Prostate gland (tissue), 2 donors: ENCODE measurements around the gene LGMN. TPM values are rescaled to one million over a fixed set of nuclear protein-coding genes. Genes with fewer than 3 reads are reported as not detected.
"Not testable (repeated sequence)": the region's sequence is repeated elsewhere in the genome, so short reads cannot be mapped to it uniquely, and the experiment has no call there.

Experiments
- DNase-seq: peaks from one replicate; pipeline ENCODE4 v3.0.0-alpha.2; 2019; ENCODE audit warnings: low spot score
- H3K27ac ChIP-seq, 2 donors: fragments of 200-600 bp; sonication (generic); 2 replicates each; pipeline ENCODE4 v1.5.1; 2017 to 2019
- H3K27me3 ChIP-seq: fragments of 200-600 bp; sonication (generic); replicated peaks from 2 replicates; pipeline ENCODE4 v1.5.1; 2019; ENCODE audit not compliant: insufficient read depth
- H3K36me3 ChIP-seq, 2 donors: fragments of 200-600 bp; sonication (generic); 1 replicate in 1 of 2; 2 replicates in 1 of 2; pipeline versions ENCODE4 v1.5.1 to v1.8.1; 2017 to 2019
- H3K4me1 ChIP-seq: fragments of 200-600 bp; sonication (generic); replicated peaks from 2 replicates; pipeline ENCODE4 v1.5.1; 2019
- H3K4me3 ChIP-seq, 2 donors: fragments of 200-600 bp; sonication (generic); 2 replicates each; pipeline ENCODE4 v1.5.1; 2017 to 2019
- H3K9me3 ChIP-seq: fragments of 200-600 bp; sonication (generic); 2 replicates; pipeline ENCODE4 v1.5.1; 2017
- POLR2A ChIP-seq: fragments of 450-650 bp; IDR thresholded peaks from one replicate; pipeline ENCODE4 v1.6.1; 2016; ENCODE audit warnings: antibody characterized with exemption, mild to moderate bottlenecking
- POLR2AphosphoS5 ChIP-seq: sonication (generic); formaldehyde crosslinking; IDR thresholded peaks from one replicate; pipeline ENCODE4 v1.6.1; 2017; ENCODE audit warnings: antibody characterized with exemption
- WGBS: methylation state at CpG from one replicate; pipeline ENCODE4 v1.1.5; 2018; 5-methylcytosine and 5-hydroxymethylcytosine counted together
- intact Hi-C: fragments of 100-400 bp; cut with DNase I; formaldehyde crosslinking; loops from one replicate; pipeline ENCODE4 v1.14.2; 2022
- total RNA-seq, 2 donors: library from RNA; depleted of rRNA; stranded (reverse); fragments of >200 nt; gene quantifications; one replicate each; pipeline ENCODE4 v1.1.0, GENCODE V29; 2016
- TF ChIP-seq, protein P1 (sequence below), 4 experiments: fragments of 200-600 bp in 2 of 4; fragments of 450-650 bp in 2 of 4; sonication (generic) in 2 of 4; IDR thresholded peaks; 1 replicate in 3 of 4; 2 replicates in 1 of 4; pipeline ENCODE4 v1.5.1; 2016 to 2019; ENCODE audit warnings: antibody characterized with exemption in 4 of 4, mild to moderate bottlenecking in 2 of 4, moderate library complexity in 2 of 4

LGMN gene
- total RNA-seq, 2 donors from 2014 or later, result 88.3 to 155 TPM

DNA sequence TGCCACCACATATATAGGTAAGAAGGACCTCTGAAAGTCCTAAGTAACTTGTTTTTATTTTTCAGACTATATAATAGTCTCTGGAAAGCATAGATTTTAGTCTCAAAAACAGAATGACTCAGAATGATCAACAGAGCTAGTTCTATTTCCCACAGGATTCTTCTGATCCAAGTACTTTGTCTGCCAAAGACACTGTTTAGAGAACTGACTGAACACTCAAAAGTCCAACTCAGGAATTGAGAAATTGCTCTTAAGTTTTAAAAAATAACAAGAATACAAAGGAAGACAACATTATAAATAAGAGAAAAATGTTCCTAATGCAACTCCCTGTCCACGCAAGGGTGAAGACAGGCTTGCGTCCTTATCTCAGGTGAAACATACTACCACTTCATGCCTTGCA lies 29.0 kb downstream of the LGMN start:
- WGBS, result 20% methylated on average over 2 of the region's 2 CpGs
- Histone ChIP-seq H3K27me3 (no peaks in the 10 kb centered on the region), H3K27ac (peak overlapping the region; percentile 59 to 61), H3K9me3 (no peaks in the 10 kb centered on the region), H3K36me3 (no peaks in the 10 kb centered on the region), H3K4me1 (no peaks in the 10 kb centered on the region), H3K4me3 (no peak overlapping the region)
- intact Hi-C loops, result no loop called here
- no peak for TF ChIP-seq POLR2AphosphoS5
- TF ChIP-seq, protein P1, sequence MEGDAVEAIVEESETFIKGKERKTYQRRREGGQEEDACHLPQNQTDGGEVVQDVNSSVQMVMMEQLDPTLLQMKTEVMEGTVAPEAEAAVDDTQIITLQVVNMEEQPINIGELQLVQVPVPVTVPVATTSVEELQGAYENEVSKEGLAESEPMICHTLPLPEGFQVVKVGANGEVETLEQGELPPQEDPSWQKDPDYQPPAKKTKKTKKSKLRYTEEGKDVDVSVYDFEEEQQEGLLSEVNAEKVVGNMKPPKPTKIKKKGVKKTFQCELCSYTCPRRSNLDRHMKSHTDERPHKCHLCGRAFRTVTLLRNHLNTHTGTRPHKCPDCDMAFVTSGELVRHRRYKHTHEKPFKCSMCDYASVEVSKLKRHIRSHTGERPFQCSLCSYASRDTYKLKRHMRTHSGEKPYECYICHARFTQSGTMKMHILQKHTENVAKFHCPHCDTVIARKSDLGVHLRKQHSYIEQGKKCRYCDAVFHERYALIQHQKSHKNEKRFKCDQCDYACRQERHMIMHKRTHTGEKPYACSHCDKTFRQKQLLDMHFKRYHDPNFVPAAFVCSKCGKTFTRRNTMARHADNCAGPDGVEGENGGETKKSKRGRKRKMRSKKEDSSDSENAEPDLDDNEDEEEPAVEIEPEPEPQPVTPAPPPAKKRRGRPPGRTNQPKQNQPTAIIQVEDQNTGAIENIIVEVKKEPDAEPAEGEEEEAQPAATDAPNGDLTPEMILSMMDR (IDR thresholded peaks at IDR 0.05), result no peak
- no peak for TF ChIP-seq POLR2A
- no peak for DNase-seq

DNA sequence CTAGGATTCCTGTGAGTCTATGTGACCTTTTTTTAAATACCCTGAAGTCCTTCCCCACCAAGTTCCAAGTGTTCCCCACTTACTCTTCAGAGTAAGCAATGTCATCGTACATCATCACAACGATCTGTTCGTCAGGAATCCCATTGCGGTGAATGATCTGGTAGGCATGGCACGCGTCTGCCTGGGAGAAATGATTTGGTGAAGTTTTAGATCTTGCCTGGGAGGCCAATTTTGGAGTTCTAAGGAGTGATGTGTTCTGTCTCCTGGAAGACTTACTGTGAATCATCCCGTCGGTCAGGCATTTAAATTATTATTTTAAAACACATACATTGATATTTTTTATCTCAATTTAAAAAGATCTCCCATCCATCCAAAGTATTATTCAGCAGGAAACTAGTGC lies 29.8 kb downstream of the LGMN start:
- Histone ChIP-seq H3K4me1 (no peaks in the 10 kb centered on the region), H3K9me3 (no peaks in the 10 kb centered on the region), H3K27ac (peak overlapping the region in 1 of 2 donors; percentile 11), H3K36me3 (no peaks in the 10 kb centered on the region), H3K27me3 (no peaks in the 10 kb centered on the region), H3K4me3 (no peak overlapping the region)
- intact Hi-C loops, result no loop called here
- DNase-seq, result no peak
- TF ChIP-seq, protein P1 (IDR thresholded peaks at IDR 0.05), result no peak
- TF ChIP-seq POLR2AphosphoS5 (no peak), POLR2A (no peak)
- WGBS, result 91% methylated on average over 8 of the region's 8 CpGs

DNA sequence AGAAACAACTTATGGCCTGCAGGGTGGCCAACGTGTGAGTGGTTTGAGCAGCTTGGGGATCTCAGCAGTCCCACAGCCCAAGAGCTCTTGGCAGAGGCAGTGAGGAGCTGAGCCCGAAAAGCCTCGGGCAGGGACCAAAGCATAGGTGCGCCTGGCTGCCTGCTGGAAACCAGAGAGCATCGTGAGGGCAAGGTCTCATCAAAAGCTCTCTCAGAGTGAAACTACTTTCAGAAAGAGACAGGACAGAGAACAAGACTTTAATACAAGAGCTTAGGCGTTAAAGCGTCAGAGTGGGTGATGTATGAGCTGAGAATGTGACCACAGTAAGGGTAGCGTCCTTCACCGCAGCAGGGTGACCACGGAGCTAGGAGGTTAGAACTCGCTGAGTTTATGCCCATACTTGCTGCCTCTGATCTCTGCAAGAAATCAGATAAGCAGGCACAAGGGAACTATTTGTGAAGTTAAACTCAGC lies 30.8 kb downstream of the LGMN start:
- no peaks in the 10 kb centered on the region for H3K27me3 ChIP-seq
- H3K27ac ChIP-seq, result peak overlapping the region in 1 of 2 donors; percentile 10
- H3K36me3 ChIP-seq, result no peaks in the 10 kb centered on the region
- H3K9me3 ChIP-seq, result no peaks in the 10 kb centered on the region
- WGBS, result 41% methylated on average over 11 of the region's 11 CpGs
- DNase-seq, result no peak
- H3K4me1 ChIP-seq, result no peaks in the 10 kb centered on the region
- intact Hi-C loops, result no loop called here
- no peak overlapping the region for H3K4me3 ChIP-seq
- TF ChIP-seq POLR2AphosphoS5, result no peak
- TF ChIP-seq POLR2A, result no peak
- TF ChIP-seq, protein P1 (IDR thresholded peaks at IDR 0.05), result no peak

DNA sequence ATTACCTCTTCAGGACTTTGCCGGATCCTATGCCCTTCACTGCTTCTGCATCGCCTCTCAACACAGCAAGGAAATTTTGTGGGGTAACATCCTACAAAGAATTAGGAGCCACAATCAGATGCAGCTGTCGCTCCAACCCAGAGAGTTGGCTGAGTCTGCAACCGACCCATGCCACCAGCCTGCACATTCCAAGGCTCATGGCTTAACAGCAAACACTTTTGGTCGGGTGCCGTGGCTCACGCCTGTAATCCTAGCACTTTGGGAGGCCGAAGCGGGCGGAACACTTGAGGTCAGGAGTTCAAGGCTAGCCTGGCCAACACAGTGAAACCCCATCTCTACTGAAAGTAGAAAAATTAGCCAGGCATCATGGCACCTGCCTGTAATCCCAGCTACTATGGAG lies 32.3 kb downstream of the LGMN start:
- Histone ChIP-seq H3K4me1 (no peaks in the 10 kb centered on the region), H3K9me3 (no peaks in the 10 kb centered on the region), H3K27ac (no peak overlapping the region), H3K27me3 (no peaks in the 10 kb centered on the region), H3K36me3 (peaks cover 0 to 3% of the 10 kb centered on the region in 2 donors), H3K4me3 (no peak overlapping the region)
- intact Hi-C loops, result no loop called here
- TF ChIP-seq, protein P1 (IDR thresholded peaks at IDR 0.05), result no peak
- TF ChIP-seq POLR2AphosphoS5 (no peak), POLR2A (no peak)
- no peak for DNase-seq
- 98% methylated on average over 10 of the region's 10 CpGs for WGBS

DNA sequence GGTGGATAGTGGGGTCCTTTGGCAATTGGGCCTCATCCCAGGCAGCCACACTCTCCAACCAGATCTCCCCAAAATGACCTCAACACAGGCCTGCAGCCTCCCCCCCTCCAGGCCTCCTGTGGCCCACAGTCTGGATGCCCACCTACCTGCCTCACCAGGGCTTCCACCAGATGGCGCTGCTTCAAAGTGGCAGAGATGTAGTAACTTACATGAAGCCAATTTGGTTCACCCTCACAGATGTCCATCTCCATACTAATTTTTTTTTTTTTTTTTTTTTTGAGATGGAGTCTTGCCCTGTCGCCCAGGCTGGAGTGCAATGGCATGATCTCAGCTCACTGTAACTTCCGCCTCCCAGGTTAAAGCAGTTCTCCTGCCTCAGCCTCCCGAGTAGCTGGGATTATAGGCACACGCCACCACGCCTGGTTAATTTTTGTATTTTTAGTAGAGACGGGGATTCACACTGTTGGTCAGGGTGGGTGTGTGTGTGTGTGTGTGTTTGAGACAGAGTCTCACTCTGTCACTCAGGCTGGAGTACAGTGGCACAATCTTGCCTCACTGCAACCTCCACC lies 33.6 kb downstream of the LGMN start:
- not testable (repeated sequence) for H3K36me3 ChIP-seq, H3K9me3 ChIP-seq, H3K4me3 ChIP-seq, H3K27me3 ChIP-seq, H3K4me1 ChIP-seq, H3K27ac ChIP-seq
- TF ChIP-seq, protein P1 (IDR thresholded peaks at IDR 0.05), result peak; percentile 58 to 82 (median 78)
- 81% methylated on average over 7 of the region's 7 CpGs for WGBS
- intact Hi-C loops, result loop anchor here (5.0 kb wide), 1 partner anchor 67 kb away; no protein-coding TSS in a partner anchor
- peak; percentile 76 for DNase-seq
